ENCODE data around the gene GNG5.

GNG5 gene

GRCh38 chr1:84488107-84488506 is 18.3 kb downstream of the GNG5 start:
- no peak for TF ChIP-seq CTCF (IDR thresholded peaks at IDR 0.05; ENCODE audit: low read depth, low read length, missing control alignments)
- H3K27ac ChIP-seq: no peak overlapping the region
- no peak for DNase-seq
- H3K27me3 ChIP-seq (replicated peaks): no peaks in the 10 kb centered on the region
- in situ Hi-C loops (cut with HindIII; ENCODE audit: low pct_ligation_motif_present, low sequenced_read_pairs): loop anchor here (25.0 kb wide), 1 partner anchor 124 kb away; no protein-coding TSS in a partner anchor
- H3K4me3 ChIP-seq (ENCODE audit: low read depth, low read length): no peak overlapping the region
- peaks cover 17% of the 10 kb centered on the region for H3K36me3 ChIP-seq (replicated peaks)

- Histone ChIP-seq H3K27me3 (replicated peaks) (no peaks in the 10 kb centered on the region), H3K36me3 (replicated peaks) (peaks cover 6% of the 10 kb centered on the region), H3K27ac (no peak overlapping the region), H3K4me3 (ENCODE audit: low read depth, low read length) (no peak overlapping the region)
- no peak for DNase-seq
- TF ChIP-seq CTCF (IDR thresholded peaks at IDR 0.05; ENCODE audit: low read depth, low read length, missing control alignments): no peak
- in situ Hi-C loops (cut with HindIII; ENCODE audit: low pct_ligation_motif_present, low sequenced_read_pairs): loop anchor here (25.0 kb wide), 1 partner anchor 131 kb away; no protein-coding TSS in a partner anchor
Observed at GRCh38 chr1:84481317-84481716, 25.1 kb downstream of the GNG5 start.

GRCh38 chr1:84480650-84481049 is 25.7 kb downstream of the GNG5 start:
- H3K27ac ChIP-seq: no peak overlapping the region
- H3K27me3 ChIP-seq (replicated peaks): no peaks in the 10 kb centered on the region
- in situ Hi-C loops (cut with HindIII; ENCODE audit: low pct_ligation_motif_present, low sequenced_read_pairs): loop anchor here (25.0 kb wide), 1 partner anchor 132 kb away; no protein-coding TSS in a partner anchor
- TF ChIP-seq CTCF (IDR thresholded peaks at IDR 0.05; ENCODE audit: low read depth, low read length, missing control alignments): no peak
- H3K36me3 ChIP-seq (replicated peaks): peaks cover 6% of the 10 kb centered on the region
- no peak overlapping the region for H3K4me3 ChIP-seq (ENCODE audit: low read depth, low read length)
- no peak for DNase-seq

- H3K4me3 ChIP-seq (ENCODE audit: low read depth, low read length): peak overlapping the region; percentile 84
- no peak for DNase-seq
- TF ChIP-seq CTCF (IDR thresholded peaks at IDR 0.05; ENCODE audit: low read depth, low read length, missing control alignments): no peak
- H3K36me3 ChIP-seq (replicated peaks): peaks cover 6% of the 10 kb centered on the region
- peak overlapping the region; percentile 89 for H3K27ac ChIP-seq
- in situ Hi-C loops (cut with HindIII; ENCODE audit: low pct_ligation_motif_present, low sequenced_read_pairs): loop anchor here (25.0 kb wide), 1 partner anchor 132 kb away; no protein-coding TSS in a partner anchor
- no peaks in the 10 kb centered on the region for H3K27me3 ChIP-seq (replicated peaks)
Observed at GRCh38 chr1:84479998-84480397, 26.4 kb downstream of the GNG5 start.

- in situ Hi-C loops (cut with HindIII; ENCODE audit: low pct_ligation_motif_present, low sequenced_read_pairs): loop anchor here (25.0 kb wide), 1 partner anchor 133 kb away; no protein-coding TSS in a partner anchor
- Histone ChIP-seq H3K27me3 (replicated peaks) (no peaks in the 10 kb centered on the region), H3K36me3 (replicated peaks) (peaks cover 6% of the 10 kb centered on the region), H3K27ac (peak within 1 kb of the TSS; percentile 89), H3K4me3 (ENCODE audit: low read depth, low read length) (peak within 1 kb of the TSS; percentile 84)
- TF ChIP-seq CTCF (IDR thresholded peaks at IDR 0.05; ENCODE audit: low read depth, low read length, missing control alignments): no peak
- peak; percentile 71 for DNase-seq
Observed at GRCh38 chr1:84478876-84479868, 27.2 kb downstream of the GNG5 start, which contains the start of gene RPF1. TSS of gene RPF1 (plus strand) at chr1:84479266. CDS start at chr1:84479282, 16 bp downstream.
